SU-DHL-6 (cell line): Measurements from ENCODE around the gene LDB2.

Experiments
- H2AFZ ChIP-seq: fragments of 200-600 bp; sonication (generic); 2 replicates; pipeline ENCODE4 v1.6.1; 2014; ENCODE audit warnings: low read depth, mild to moderate bottlenecking, moderate library complexity, mixed read lengths, antibody characterized with exemption, low read length; ENCODE audit not compliant: severe bottlenecking
- H3F3A ChIP-seq: fragments of 200-600 bp; shearing (Covaris generic); 2 replicates; pipeline ENCODE4 v1.6.0; 2016; ENCODE audit warnings: antibody characterized with exemption, mild to moderate bottlenecking; ENCODE audit not compliant: insufficient read depth
- H3K27ac ChIP-seq: fragments of 200-600 bp; sonication (generic); 2 replicates; pipeline ENCODE4 v1.5.1; 2016; ENCODE audit warnings: low read depth, mild to moderate bottlenecking, low read length, moderate library complexity, mixed read lengths
- H3K27me3 ChIP-seq: fragments of 200-600 bp; sonication (generic), shearing (Covaris generic); 2 replicates; pipeline ENCODE4 v1.6.0; 2014; ENCODE audit warnings: mild to moderate bottlenecking, low read length
- H3K36me3 ChIP-seq: fragments of 200-600 bp; sonication (generic); 2 replicates; pipeline ENCODE4 v1.6.1; 2014; ENCODE audit warnings: mild to moderate bottlenecking, low read length, mixed read lengths
- H3K4me2 ChIP-seq: fragments of 300-600, 200-600 bp; shearing (Covaris generic), sonication (generic); 2 replicates; pipeline ENCODE4 v1.6.0; 2014; ENCODE audit warnings: low read length, low read depth, mild to moderate bottlenecking; ENCODE audit not compliant: poor library complexity, severe bottlenecking
- H3K4me3 ChIP-seq: fragments of 200-600 bp; sonication (generic); 2 replicates; pipeline ENCODE4 v1.5.1; 2014; ENCODE audit warnings: antibody characterized with exemption, low read length, mild to moderate bottlenecking, mixed read lengths; ENCODE audit not compliant: insufficient read depth, poor library complexity, severe bottlenecking
- H3K79me2 ChIP-seq: fragments of 200-600 bp; sonication (generic); 2 replicates; pipeline ENCODE4 v1.6.1; 2014; ENCODE audit warnings: mild to moderate bottlenecking, low read length, moderate library complexity; ENCODE audit not compliant: insufficient read depth
- H3K9ac ChIP-seq: fragments of 200-600 bp; sonication (generic); 2 replicates; pipeline ENCODE4 v1.7.0; 2014; ENCODE audit warnings: mild to moderate bottlenecking, low read length
- H3K9me2 ChIP-seq: fragments of 200-600 bp; sonication (generic); replicated peaks from 2 replicates; pipeline ENCODE4 v1.6.1; 2014; ENCODE audit warnings: low read length; ENCODE audit not compliant: insufficient read depth
- H3K9me3 ChIP-seq: fragments of 200-600 bp; sonication (generic); 2 replicates; pipeline ENCODE4 v1.6.1; 2014; ENCODE audit warnings: low read length, mixed read lengths; ENCODE audit not compliant: insufficient read depth
- H4K20me1 ChIP-seq: fragments of 200-600 bp; sonication (generic); 2 replicates; pipeline ENCODE4 v1.6.1; 2014; ENCODE audit warnings: low read depth, mild to moderate bottlenecking, antibody characterized with exemption, low read length, moderate library complexity, mixed read lengths
- CTCF ChIP-seq: fragments of 200-600 bp; sonication (generic); IDR thresholded peaks from one replicate; pipeline ENCODE4 v1.5.1; 2017; ENCODE audit warnings: antibody characterized with exemption, mild to moderate bottlenecking, low read length, moderate library complexity; ENCODE audit not compliant: insufficient read depth, poor library complexity, severe bottlenecking
- EZH2phosphoT487 ChIP-seq: fragments of 200-600 bp; sonication (generic), shearing (Covaris generic); conservative IDR thresholded peaks from 2 replicates; pipeline ENCODE4 v1.6.1; 2018; ENCODE audit warnings: mild to moderate bottlenecking, antibody characterized with exemption, low read length, moderate library complexity, mixed read lengths

Gene LDB2

GRCh38 chr4:16590797-16591196 is 307.6 kb downstream of the LDB2 start:
- Histone ChIP-seq H2AFZ (no peak overlapping the region), H3K4me3 (no peak overlapping the region), H3K4me2 (no peak overlapping the region), H3K9ac (no peak overlapping the region), H4K20me1 (no peaks in the 10 kb centered on the region), H3K79me2 (no peaks in the 10 kb centered on the region), H3K27ac (no peak overlapping the region), H3K36me3 (no peaks in the 10 kb centered on the region), H3K9me2 (no peaks in the 10 kb centered on the region), H3K27me3 (no peaks in the 10 kb centered on the region), H3K9me3 (no peaks in the 10 kb centered on the region), H3F3A (no peaks in the 10 kb centered on the region)
- no peak for TF ChIP-seq EZH2phosphoT487
- TF ChIP-seq CTCF = no peak

GRCh38 chr4:16588651-16589050 is 309.8 kb downstream of the LDB2 start:
- H3K79me2 ChIP-seq = no peaks in the 10 kb centered on the region
- no peak overlapping the region for H2AFZ ChIP-seq
- no peaks in the 10 kb centered on the region for H3K36me3 ChIP-seq
- no peaks in the 10 kb centered on the region for H3K27me3 ChIP-seq
- H3K27ac ChIP-seq = no peak overlapping the region
- no peaks in the 10 kb centered on the region for H3K9me2 ChIP-seq
- no peak for TF ChIP-seq CTCF
- no peak for TF ChIP-seq EZH2phosphoT487
- no peak overlapping the region for H3K4me3 ChIP-seq
- H3K9me3 ChIP-seq = no peaks in the 10 kb centered on the region
- no peak overlapping the region for H3K4me2 ChIP-seq
- no peaks in the 10 kb centered on the region for H3F3A ChIP-seq
- H4K20me1 ChIP-seq = no peaks in the 10 kb centered on the region
- H3K9ac ChIP-seq = no peak overlapping the region

GRCh38 chr4:16588149-16588548 is 310.3 kb downstream of the LDB2 start:
- Histone ChIP-seq H4K20me1 (no peaks in the 10 kb centered on the region), H3K79me2 (no peaks in the 10 kb centered on the region), H3K27ac (no peak overlapping the region), H3K27me3 (no peaks in the 10 kb centered on the region), H3F3A (no peaks in the 10 kb centered on the region), H3K4me2 (no peak overlapping the region), H3K4me3 (no peak overlapping the region), H3K36me3 (no peaks in the 10 kb centered on the region), H3K9ac (no peak overlapping the region), H3K9me3 (no peaks in the 10 kb centered on the region), H3K9me2 (no peaks in the 10 kb centered on the region), H2AFZ (no peak overlapping the region)
- TF ChIP-seq CTCF (no peak), EZH2phosphoT487 (no peak)
